Lower leg skin (tissue), 4 donors: ENCODE measurements around the gene ARFRP1. TPM values are rescaled to one million over a fixed set of nuclear protein-coding genes. Genes with fewer than 3 reads are reported as not detected.
A peak's percentile ranks its signal among the peaks of the same experiment; 100 is the strongest.

ENCODE experiments used
- DNase-seq, 2 donors: peaks; one replicate each; pipeline ENCODE4 v3.0.0-alpha.2; 2019; ENCODE audit warnings: low spot score in 2 of 2
- H3K4me3 ChIP-seq: fragments of 200-600 bp; sonication (generic); 2 replicates; pipeline ENCODE4 v1.5.1; 2017; ENCODE audit warnings: mild to moderate bottlenecking, low read depth; ENCODE audit not compliant: poor library complexity, severe bottlenecking
- CTCF ChIP-seq, 3 donors: fragments of 450-650 bp; IDR thresholded peaks; one replicate each; pipeline ENCODE4 v1.5.1; 2016; ENCODE audit warnings: antibody characterized with exemption in 3 of 3, mild to moderate bottlenecking in 3 of 3, moderate library complexity in 2 of 3
- POLR2A ChIP-seq, 2 donors: fragments of 450-650 bp; IDR thresholded peaks; one replicate each; pipeline ENCODE4 v1.6.1; 2016 to 2017; ENCODE audit warnings: antibody characterized with exemption in 2 of 2, mild to moderate bottlenecking in 1 of 2, moderate library complexity in 1 of 2
- WGBS, 2 donors: methylation state at CpG; one replicate each; pipeline ENCODE4 v1.1.5; 2018; 5-methylcytosine and 5-hydroxymethylcytosine counted together
- intact Hi-C: fragments of 100-400 bp; cut with DNase I; formaldehyde crosslinking; loops from one replicate; pipeline ENCODE4 v1.15.0; 2023; ENCODE audit warnings: low total_unique reads
- total RNA-seq, 4 donors: library from RNA; depleted of rRNA; stranded (reverse); fragments of >200 nt; gene quantifications; one replicate each; pipeline ENCODE4 v1.1.0, GENCODE V29; 2016

Gene ARFRP1
- total RNA-seq, 4 donors from 2014 or later = 20.7 to 42.6 (median 34.7) TPM

GRCh38 chr20:63702036-63702665, 5.6 kb downstream of the ARFRP1 start:
- TF ChIP-seq CTCF (IDR thresholded peaks at IDR 0.05) (no peak), POLR2A (IDR thresholded peaks at IDR 0.05) (no peak)
- H3K4me3 ChIP-seq = no peak overlapping the region
- peak in 1 of 2 donors; percentile 71 for DNase-seq
- 86 to 91% methylated on average over 15 to 16 of the region's 16 CpGs for WGBS, 2 donors
- intact Hi-C loops = no loop called here

- intact Hi-C loops = no loop called here
- no peak overlapping the region for H3K4me3 ChIP-seq
- no peak for DNase-seq
- no peak for TF ChIP-seq POLR2A (IDR thresholded peaks at IDR 0.05)
- TF ChIP-seq CTCF (IDR thresholded peaks at IDR 0.05) = no peak
- 78 to 80% methylated on average over 7 to 13 of the region's 14 CpGs for WGBS, 2 donors
These were observed 6.3 kb downstream of the ARFRP1 start for GRCh38 chr20:63701329-63702035.

GRCh38 chr20:63701051-63701328, 6.8 kb downstream of the ARFRP1 start:
- no peak overlapping the region for H3K4me3 ChIP-seq
- no peak for TF ChIP-seq CTCF (IDR thresholded peaks at IDR 0.05)
- TF ChIP-seq POLR2A (IDR thresholded peaks at IDR 0.05) = no peak
- WGBS, 2 donors = 72 to 84% methylated on average over 4 to 5 of the region's 5 CpGs
- DNase-seq = no peak
- intact Hi-C loops = no loop called here

- TF ChIP-seq CTCF (IDR thresholded peaks at IDR 0.05) (no peak), POLR2A (IDR thresholded peaks at IDR 0.05) (no peak)
- no peak overlapping the region for H3K4me3 ChIP-seq
- 86 to 90% methylated on average over 23 to 41 of the region's 43 CpGs for WGBS, 2 donors
- intact Hi-C loops = no loop called here
- no peak for DNase-seq
These were observed 7.4 kb downstream of the ARFRP1 start for GRCh38 chr20:63700199-63701050.

- DNase-seq = peak in 1 of 2 donors; percentile 84
- TF ChIP-seq CTCF (IDR thresholded peaks at IDR 0.05) = no peak
- TF ChIP-seq POLR2A (IDR thresholded peaks at IDR 0.05) = no peak
- intact Hi-C loops = no loop called here
- WGBS, 2 donors = 63 to 71% methylated on average over 8 to 24 of the region's 24 CpGs
- H3K4me3 ChIP-seq = no peak overlapping the region
These were observed 8.1 kb downstream of the ARFRP1 start for GRCh38 chr20:63699466-63700198.
